Calu3 (cell line): Measurements from ENCODE around the gene RAB7B. TPM values are rescaled to one million over a fixed set of nuclear protein-coding genes. Genes with fewer than 3 reads are reported as not detected.

ENCODE experiments used
- BruUV-seq: library from RNA; stranded (reverse); fragments of 400-500 nt; replicated peaks from 2 replicates; lab custom pipeline; 2021; lab: Mats Ljungman, UMichigan
- CTCF ChIA-PET: fragments of 300-600 bp; sonication (Branson Sonifier 250); formaldehyde crosslinking; loops from one replicate; lab custom pipeline; 2022; ENCODE audit warnings: antibody characterized with exemption; lab: Charles Lee
- DNase-seq: peaks from one replicate; pipeline ENCODE4 v3.0.0; 2022
- H3K27ac Mint-ChIP-seq: one replicate; pipeline ENCODE4 v1.8.0; 2022; ENCODE audit warnings: mixed read lengths; ENCODE audit not compliant: unreplicated experiment
- H3K27me3 Mint-ChIP-seq: one replicate; pipeline ENCODE4 v1.8.0; 2022; ENCODE audit warnings: mixed read lengths; ENCODE audit not compliant: unreplicated experiment
- H3K36me3 Mint-ChIP-seq: one replicate; pipeline ENCODE4 v1.8.0; 2022; ENCODE audit warnings: mild to moderate bottlenecking, moderate library complexity, mixed read lengths; ENCODE audit not compliant: insufficient read depth, unreplicated experiment
- H3K4me1 Mint-ChIP-seq: one replicate; pipeline ENCODE4 v1.8.0; 2022; ENCODE audit warnings: mild to moderate bottlenecking, low read depth, mixed read lengths; ENCODE audit not compliant: unreplicated experiment
- H3K4me3 Mint-ChIP-seq: one replicate; pipeline ENCODE4 v1.8.0; 2022; ENCODE audit warnings: mild to moderate bottlenecking, low read depth, moderate library complexity, mixed read lengths; ENCODE audit not compliant: unreplicated experiment
- H3K9me3 Mint-ChIP-seq: one replicate; pipeline ENCODE4 v1.8.0; 2022; ENCODE audit warnings: low read depth, mixed read lengths; ENCODE audit not compliant: unreplicated experiment
- CTCF ChIP-seq: fragments of 200-600 bp; IDR thresholded peaks from one replicate; pipeline ENCODE4 v1.8.0; 2022; ENCODE audit warnings: antibody characterized with exemption; ENCODE audit not compliant: unreplicated experiment
- intact Hi-C: fragments of 100-400 bp; cut with micrococcal nuclease; formaldehyde crosslinking; loops from one replicate; pipeline ENCODE4 v1.10.0; 2022; ENCODE audit not compliant: unreplicated experiment
- total RNA-seq: library from RNA; stranded (reverse); gene quantifications from 2 replicates; pipeline ENCODE4 v1.2.3, GENCODE V29; 2022

RAB7B gene
- total RNA-seq, 1 experiment from 2014 or later, result 1.1 TPM

DNA sequence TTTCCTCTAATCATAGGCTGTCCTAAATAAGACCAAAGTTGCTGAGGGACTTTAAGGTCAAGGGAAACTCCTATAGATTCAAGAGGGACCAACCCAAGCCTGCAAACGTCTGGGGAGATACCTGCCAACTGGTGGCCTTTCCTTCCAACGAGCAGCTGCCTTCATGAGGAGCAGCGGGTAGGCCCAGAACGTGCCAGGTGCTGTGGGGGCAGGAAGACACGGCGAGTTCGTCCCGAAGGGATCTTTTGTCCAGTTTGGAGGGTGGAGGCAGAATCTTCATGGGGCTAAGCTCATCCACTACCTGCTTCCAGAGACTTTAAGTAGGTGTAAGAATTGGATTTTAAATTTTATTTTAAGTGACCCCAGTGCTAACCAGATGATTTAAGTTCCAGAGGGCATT is 34.0 kb downstream of the RAB7B start:
- intact Hi-C loops, result no loop called here
- no peak for TF ChIP-seq CTCF
- Mint-ChIP-seq H3K4me1 (peaks cover 31% of the 10 kb centered on the region), H3K9me3 (peaks cover 11% of the 10 kb centered on the region), H3K36me3 (no peaks in the 10 kb centered on the region), H3K27me3 (no peaks in the 10 kb centered on the region), H3K27ac (no peak overlapping the region), H3K4me3 (no peak overlapping the region)
- BruUV-seq, result no TSS peak
- CTCF ChIA-PET, result interaction anchor here (0.9 kb wide), 1 partner anchor 8 kb away, joined by 4 read pairs; no protein-coding TSS in a partner anchor
- DNase-seq, result no peak

DNA sequence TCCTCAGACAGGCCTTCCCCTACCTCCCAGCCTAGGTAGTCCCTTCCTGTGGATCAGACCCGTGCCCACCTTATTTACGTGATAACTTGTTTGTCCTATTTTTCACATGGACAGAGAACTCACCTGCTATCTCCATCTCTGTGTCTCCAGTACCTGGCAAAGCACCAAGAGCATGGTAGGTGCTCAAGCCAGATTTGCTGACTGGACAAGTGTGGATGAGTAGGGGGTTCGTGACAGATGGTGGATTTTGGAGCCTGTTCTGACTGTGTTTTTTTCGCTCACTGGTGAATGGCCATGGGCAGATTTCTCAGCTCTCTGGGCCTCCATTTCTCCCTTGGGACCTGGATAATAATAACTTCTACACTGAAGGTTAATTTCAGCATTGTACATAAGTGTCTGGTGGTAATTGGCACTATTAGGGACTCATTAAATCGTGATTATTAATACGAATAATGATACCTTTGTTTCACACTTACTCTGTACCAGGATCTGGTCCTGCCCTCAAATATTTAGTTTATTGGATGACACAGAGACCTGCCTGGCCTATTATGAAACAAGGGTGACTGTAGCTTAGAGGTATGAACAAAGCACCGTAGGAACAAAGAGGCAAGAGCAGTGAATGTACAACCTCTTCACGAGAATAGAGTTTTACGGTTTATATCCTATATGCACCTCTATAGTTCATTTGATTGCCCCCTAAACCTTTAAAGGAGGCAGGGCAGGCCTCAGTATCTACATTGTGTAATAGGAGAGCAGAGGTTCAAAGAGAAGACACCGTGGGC is 35.5 kb downstream of the RAB7B start:
- peaks cover 25% of the 10 kb centered on the region for H3K4me1 Mint-ChIP-seq
- H3K9me3 Mint-ChIP-seq, result no peaks in the 10 kb centered on the region
- H3K4me3 Mint-ChIP-seq, result no peak overlapping the region
- no peaks in the 10 kb centered on the region for H3K36me3 Mint-ChIP-seq
- DNase-seq, result no peak
- CTCF ChIA-PET, result interaction anchor here (1.2 to 2.3 kb wide), 3 partner anchors 10 to 49 kb away, joined by 3 to 15 read pairs (median 3); no protein-coding TSS in a partner anchor
- BruUV-seq, result no TSS peak
- TF ChIP-seq CTCF, result no peak
- intact Hi-C loops, result no loop called here
- H3K27ac Mint-ChIP-seq, result no peak overlapping the region
- H3K27me3 Mint-ChIP-seq, result no peaks in the 10 kb centered on the region

DNA sequence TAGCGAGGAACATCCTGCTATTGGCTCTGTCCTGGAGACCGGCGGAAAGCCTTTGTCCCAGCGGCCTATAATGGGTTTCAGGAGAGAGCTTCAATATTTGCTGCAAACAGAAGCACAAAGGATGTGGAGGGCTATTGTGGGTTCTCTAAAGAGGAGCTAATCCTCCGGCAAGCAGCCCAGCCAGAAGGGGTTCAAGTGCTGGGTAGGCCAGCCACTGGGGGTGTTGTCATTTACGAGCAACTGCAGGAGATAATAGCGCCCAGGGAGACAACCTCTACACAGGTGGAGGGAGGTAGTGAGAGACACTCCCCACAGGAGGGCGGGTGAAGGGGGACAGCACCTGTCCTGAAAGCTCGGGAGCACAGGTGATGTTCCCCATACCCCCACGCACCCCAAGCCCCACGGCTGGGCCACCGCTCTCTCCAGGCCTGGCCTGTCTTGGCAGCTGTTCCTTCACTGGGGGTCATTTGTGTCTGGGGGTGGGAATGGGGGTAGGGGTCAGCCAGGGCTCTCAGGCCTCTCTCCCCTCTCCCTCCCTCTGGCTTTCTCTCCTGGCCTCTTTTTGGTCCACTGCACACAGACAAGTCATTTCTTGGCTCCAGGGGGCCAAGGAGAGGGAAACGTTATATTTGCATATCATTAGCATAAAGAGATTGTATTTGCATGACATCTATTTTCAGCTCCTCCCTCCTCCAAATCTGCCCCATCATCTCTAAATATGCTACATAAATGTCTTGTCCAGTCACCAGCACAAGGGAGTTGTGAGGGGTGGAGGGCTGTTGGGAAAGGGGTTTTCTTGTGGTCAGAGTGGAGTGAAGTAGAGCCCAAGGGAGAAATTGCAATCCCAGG is 37.9 kb downstream of the RAB7B start:
- H3K27ac Mint-ChIP-seq, result no peak overlapping the region
- no peaks in the 10 kb centered on the region for H3K36me3 Mint-ChIP-seq
- CTCF ChIA-PET, result interaction anchor here (1.2 kb wide), 1 partner anchor 12 kb away, joined by 3 read pairs; no protein-coding TSS in a partner anchor
- BruUV-seq, result no TSS peak
- H3K27me3 Mint-ChIP-seq, result no peaks in the 10 kb centered on the region
- no peak for TF ChIP-seq CTCF
- no peaks in the 10 kb centered on the region for H3K9me3 Mint-ChIP-seq
- no peak overlapping the region for H3K4me3 Mint-ChIP-seq
- intact Hi-C loops, result no loop called here
- DNase-seq, result no peak
- peaks cover 41% of the 10 kb centered on the region for H3K4me1 Mint-ChIP-seq

- no peak for TF ChIP-seq CTCF
- CTCF ChIA-PET, result interaction anchor here (1.4 to 2.6 kb wide), 2 partner anchors 14 to 20 kb away, joined by 4 to 18 read pairs; partner anchors contain the start of gene SLC26A9
- intact Hi-C loops, result no loop called here
- DNase-seq, result no peak
- Mint-ChIP-seq H3K27ac (peak overlapping the region; percentile 43), H3K27me3 (no peaks in the 10 kb centered on the region), H3K4me1 (peaks cover 51% of the 10 kb centered on the region), H3K9me3 (no peaks in the 10 kb centered on the region), H3K4me3 (no peak overlapping the region), H3K36me3 (no peaks in the 10 kb centered on the region)
- BruUV-seq, result no TSS peak
These were observed 39.6 kb downstream of the RAB7B start for GRCh38 chr1:205963352-205964155.
